Right atrium auricular region (tissue), 2 donors: ENCODE data around the gene LAMA5. TPM values are rescaled to one million over a fixed set of nuclear protein-coding genes. Genes with fewer than 3 reads are reported as not detected.

Experiments used
- DNase-seq: peaks from one replicate; pipeline ENCODE4 v3.0.0-alpha.2; 2019; ENCODE audit warnings: low spot score
- H3K27ac ChIP-seq, 2 donors: fragments of 200-600 bp; sonication (generic); 1 replicate in 1 of 2; 2 replicates in 1 of 2; pipeline ENCODE4 v1.5.1; 2016 to 2019
- H3K27me3 ChIP-seq, 2 donors: fragments of 200-600 bp; sonication (generic); one replicate each; pipeline versions ENCODE4 v1.5.1 to v1.6.0; 2017 to 2019
- H3K36me3 ChIP-seq: fragments of 200-600 bp; sonication (generic); one replicate; pipeline ENCODE4 v1.5.1; 2016
- H3K4me1 ChIP-seq, 2 donors: fragments of 200-600 bp; sonication (generic); one replicate each; pipeline versions ENCODE4 v1.5.1 to v1.6.0; 2017 to 2019
- H3K4me3 ChIP-seq, 2 donors: fragments of 200-600 bp; sonication (generic); 1 replicate in 1 of 2; 2 replicates in 1 of 2; pipeline ENCODE4 v1.5.1; 2017 to 2019; ENCODE audit warnings: mild to moderate bottlenecking in 1 of 2, moderate library complexity in 1 of 2
- H3K9me3 ChIP-seq, 2 donors: fragments of 200-600 bp; sonication (generic); one replicate each; pipeline ENCODE4 v1.5.1; 2019
- total RNA-seq, 2 donors: library from RNA; depleted of rRNA; stranded (reverse); fragments of >200 nt; gene quantifications; one replicate each; pipeline ENCODE4 v1.1.0, GENCODE V29; 2016
- TF ChIP-seq, protein P1 (sequence below), 2 donors: fragments of 200-600 bp; sonication (generic); IDR thresholded peaks; one replicate each; pipeline ENCODE4 v1.5.1; 2019; ENCODE audit warnings: antibody characterized with exemption in 2 of 2

The LAMA5 gene
- total RNA-seq: 10 to 100 TPM; 61.1 to 69.4 TPM

DNA sequence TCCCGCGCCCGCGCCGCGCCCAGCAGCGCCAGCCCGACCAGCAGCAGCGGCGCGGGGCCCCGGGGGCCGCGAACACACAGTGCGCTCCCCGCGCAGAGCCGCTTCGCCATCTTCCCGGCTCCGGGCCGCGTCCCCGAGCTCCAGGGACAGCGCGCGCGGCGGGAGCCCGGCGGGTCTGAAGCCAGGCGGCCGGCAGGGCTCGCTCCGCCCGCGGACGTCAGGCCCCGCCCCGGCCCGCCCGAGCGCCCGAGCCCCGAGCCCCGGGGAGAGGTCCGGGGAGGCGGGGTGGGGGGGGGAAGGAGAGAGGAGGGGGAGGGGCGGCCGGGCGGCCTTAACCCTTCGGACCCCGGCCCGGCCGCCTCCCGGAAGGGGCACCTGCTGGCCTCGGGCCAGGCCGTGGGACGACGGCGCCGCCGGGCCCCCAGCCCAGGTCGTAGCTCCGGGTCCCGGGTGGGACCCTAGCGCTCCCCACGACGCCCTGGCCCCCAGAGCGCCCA is at the start of gene LAMA5:
LAMA5 (minus strand) TSS at position 177 of the 497 bp plus-strand sequence; CDS start at position 110, 67 bp downstream.
- no peaks in the 10 kb centered on the region for H3K27me3 ChIP-seq
- no peaks in the 10 kb centered on the region for H3K36me3 ChIP-seq
- TF ChIP-seq, protein P1, sequence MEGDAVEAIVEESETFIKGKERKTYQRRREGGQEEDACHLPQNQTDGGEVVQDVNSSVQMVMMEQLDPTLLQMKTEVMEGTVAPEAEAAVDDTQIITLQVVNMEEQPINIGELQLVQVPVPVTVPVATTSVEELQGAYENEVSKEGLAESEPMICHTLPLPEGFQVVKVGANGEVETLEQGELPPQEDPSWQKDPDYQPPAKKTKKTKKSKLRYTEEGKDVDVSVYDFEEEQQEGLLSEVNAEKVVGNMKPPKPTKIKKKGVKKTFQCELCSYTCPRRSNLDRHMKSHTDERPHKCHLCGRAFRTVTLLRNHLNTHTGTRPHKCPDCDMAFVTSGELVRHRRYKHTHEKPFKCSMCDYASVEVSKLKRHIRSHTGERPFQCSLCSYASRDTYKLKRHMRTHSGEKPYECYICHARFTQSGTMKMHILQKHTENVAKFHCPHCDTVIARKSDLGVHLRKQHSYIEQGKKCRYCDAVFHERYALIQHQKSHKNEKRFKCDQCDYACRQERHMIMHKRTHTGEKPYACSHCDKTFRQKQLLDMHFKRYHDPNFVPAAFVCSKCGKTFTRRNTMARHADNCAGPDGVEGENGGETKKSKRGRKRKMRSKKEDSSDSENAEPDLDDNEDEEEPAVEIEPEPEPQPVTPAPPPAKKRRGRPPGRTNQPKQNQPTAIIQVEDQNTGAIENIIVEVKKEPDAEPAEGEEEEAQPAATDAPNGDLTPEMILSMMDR (IDR thresholded peaks at IDR 0.05): no peak
- peaks cover 0 to 87% of the 10 kb centered on the region in 2 donors for H3K4me1 ChIP-seq
- H3K4me3 ChIP-seq: peak within 1 kb of the TSS; percentile 89 to 95
- no peak for DNase-seq
- H3K9me3 ChIP-seq: no peaks in the 10 kb centered on the region
- peak within 1 kb of the TSS; percentile 95 to 98 for H3K27ac ChIP-seq

DNA sequence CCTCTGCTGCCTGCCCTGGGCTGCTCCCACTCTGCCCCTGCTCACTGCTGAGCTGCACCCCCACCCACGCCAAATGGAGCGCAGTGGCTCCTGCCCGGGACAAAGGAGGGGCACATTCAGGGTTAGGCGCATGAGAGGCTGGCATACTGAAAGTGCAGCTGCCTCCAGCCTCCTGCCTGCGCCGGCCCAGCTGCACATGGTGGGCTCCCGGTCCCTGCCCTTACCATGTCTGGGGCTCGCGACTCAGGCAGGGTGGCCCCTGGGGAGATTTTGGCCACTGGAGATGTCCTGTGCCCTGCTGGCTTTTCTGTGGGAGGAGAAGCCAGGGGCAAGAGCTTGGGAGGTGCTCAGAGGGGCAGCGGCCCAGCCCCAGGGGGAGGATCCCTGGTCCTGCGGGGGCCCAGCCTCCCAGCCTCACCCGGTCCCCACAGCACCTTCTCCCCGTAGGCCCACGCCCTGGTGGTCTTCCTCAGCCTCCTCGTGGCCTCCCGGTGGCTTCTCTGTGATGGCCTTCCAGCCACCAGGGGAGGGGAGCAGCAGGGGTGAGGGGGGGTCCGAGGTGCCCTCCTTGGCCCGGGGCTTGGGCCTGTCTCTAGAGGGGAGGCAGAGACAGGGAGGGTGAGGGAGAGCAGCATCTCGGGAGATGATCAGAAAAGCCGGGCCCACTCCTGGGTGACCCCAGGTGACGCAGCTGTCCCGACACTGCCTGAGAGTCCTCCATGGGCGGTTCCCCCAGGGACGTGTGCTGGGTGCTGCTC is 48.4 kb upstream of the LAMA5 start:
- no peaks in the 10 kb centered on the region for H3K9me3 ChIP-seq
- H3K4me3 ChIP-seq: no peak overlapping the region
- no peaks in the 10 kb centered on the region for H3K36me3 ChIP-seq
- H3K4me1 ChIP-seq: peaks cover 0 to under 1% of the 10 kb centered on the region in 2 donors
- DNase-seq: no peak
- no peak overlapping the region for H3K27ac ChIP-seq
- no peaks in the 10 kb centered on the region for H3K27me3 ChIP-seq
- TF ChIP-seq, protein P1 (IDR thresholded peaks at IDR 0.05): no peak

- no peaks in the 10 kb centered on the region for H3K9me3 ChIP-seq
- no peak overlapping the region for H3K27ac ChIP-seq
- TF ChIP-seq, protein P1 (IDR thresholded peaks at IDR 0.05): no peak
- H3K4me3 ChIP-seq: no peak overlapping the region
- no peaks in the 10 kb centered on the region for H3K27me3 ChIP-seq
- H3K4me1 ChIP-seq: peaks cover 0 to 11% of the 10 kb centered on the region in 2 donors
- H3K36me3 ChIP-seq: no peaks in the 10 kb centered on the region
- no peak for DNase-seq
Measured at GRCh38 chr20:62413896-62414481, 46.9 kb upstream of the LAMA5 start.

DNA sequence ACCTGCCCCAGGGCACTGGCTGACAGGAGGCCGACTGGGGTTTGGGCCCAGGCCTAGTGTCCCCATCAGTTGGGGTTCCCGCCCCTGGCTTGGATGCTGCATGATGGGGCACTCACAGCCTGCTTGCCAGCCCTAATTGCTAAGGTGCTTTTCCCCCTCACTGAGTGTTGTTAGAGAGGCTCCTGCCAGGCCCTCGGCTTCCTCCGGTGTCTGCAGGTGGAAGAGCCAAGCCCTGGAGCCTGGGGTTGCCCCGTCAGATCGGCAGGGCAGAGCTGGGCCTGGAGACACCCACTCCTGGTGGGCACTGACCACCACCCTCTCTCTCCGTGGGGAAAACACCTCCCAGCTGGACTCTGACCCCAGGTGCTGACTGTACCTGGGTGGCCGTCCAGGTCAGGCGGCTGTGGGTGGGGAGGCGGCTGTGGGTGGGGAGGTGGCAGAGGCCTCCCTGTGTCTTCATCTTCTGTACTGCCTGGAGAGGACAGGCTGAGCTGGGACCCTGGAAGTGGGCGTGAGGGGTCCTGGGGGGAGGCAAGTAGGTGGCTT is 46.0 kb upstream of the LAMA5 start:
- TF ChIP-seq, protein P1 (IDR thresholded peaks at IDR 0.05): no peak
- no peak for DNase-seq
- Histone ChIP-seq H3K27me3 (no peaks in the 10 kb centered on the region), H3K4me1 (peaks cover 0 to 11% of the 10 kb centered on the region in 2 donors), H3K36me3 (no peaks in the 10 kb centered on the region), H3K9me3 (no peaks in the 10 kb centered on the region), H3K4me3 (no peak overlapping the region), H3K27ac (no peak overlapping the region)

DNA sequence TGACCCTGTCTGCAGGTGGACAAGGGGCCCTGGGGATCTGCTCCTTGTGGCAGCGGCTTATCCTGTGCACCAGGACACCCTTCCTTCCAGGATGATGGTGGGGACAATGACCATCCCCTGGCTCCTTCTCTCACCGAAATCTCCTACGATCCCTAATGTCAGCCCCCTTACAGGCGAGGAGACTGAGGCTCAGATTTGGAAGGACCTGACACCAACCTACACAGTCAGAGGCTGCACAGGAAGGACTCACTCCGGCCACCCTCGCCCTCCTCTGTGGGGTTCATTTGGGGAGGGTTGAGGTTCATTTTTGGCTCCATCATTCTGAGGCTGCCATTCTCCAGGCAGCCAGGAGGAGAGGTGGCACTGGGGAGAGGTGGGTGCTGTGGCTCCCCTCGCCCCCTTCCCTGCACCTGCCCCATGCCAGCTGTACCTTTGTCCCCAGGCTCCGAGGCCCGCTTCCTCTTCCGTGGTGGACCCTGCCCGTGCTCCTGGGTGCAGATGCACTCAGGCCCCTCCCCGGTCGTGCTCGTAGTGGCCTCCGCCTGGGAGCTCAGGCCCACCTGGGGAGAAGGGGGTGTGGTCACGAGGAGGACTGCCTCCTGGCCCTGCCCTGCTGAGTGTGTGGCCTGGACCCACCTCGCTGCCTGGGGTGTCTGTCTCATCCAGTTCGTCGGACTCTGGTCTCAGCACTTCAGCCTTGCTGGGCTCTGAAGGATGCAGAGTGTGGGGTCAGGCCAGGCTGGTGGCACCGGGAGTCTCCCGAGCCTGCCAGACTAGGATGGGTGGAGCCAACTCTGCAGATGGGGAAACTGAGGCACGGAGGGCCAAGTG is 45.3 kb upstream of the LAMA5 start:
- Histone ChIP-seq H3K27ac (no peak overlapping the region), H3K4me1 (peaks cover 0 to 17% of the 10 kb centered on the region in 2 donors), H3K4me3 (no peak overlapping the region), H3K27me3 (no peaks in the 10 kb centered on the region), H3K36me3 (no peaks in the 10 kb centered on the region), H3K9me3 (no peaks in the 10 kb centered on the region)
- no peak for DNase-seq
- TF ChIP-seq, protein P1 (IDR thresholded peaks at IDR 0.05): no peak
